ENCODE results near the gene NRDC. TPM values are rescaled to one million over a fixed set of nuclear protein-coding genes. Genes with fewer than 3 reads are reported as not detected.

Gene NRDC
- total RNA-seq, 1 experiment from 2014 or later, result 182 TPM

DNA sequence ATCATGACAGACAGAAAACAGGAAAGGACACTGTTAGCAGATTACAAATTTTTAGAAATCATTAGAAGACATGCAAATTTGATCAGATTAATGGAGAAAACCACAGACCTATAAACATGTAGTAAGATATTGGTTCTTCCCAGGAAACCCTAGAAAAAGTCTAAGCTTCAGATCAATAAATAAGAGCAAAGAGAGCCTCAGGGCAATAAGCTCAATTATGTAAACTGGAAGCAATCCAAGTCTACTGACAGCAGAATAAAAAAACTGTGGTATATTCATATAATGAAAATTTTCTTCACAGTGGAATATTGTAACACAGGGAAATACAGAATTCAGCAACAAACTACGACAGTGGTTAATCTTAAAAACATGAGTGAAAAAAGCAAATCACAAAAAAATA lies 36.3 kb downstream of the NRDC start (continued):
- TF ChIP-seq, protein P1, sequence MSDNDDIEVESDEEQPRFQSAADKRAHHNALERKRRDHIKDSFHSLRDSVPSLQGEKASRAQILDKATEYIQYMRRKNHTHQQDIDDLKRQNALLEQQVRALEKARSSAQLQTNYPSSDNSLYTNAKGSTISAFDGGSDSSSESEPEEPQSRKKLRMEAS (IDR thresholded peaks at IDR 0.05), result no peak

DNA sequence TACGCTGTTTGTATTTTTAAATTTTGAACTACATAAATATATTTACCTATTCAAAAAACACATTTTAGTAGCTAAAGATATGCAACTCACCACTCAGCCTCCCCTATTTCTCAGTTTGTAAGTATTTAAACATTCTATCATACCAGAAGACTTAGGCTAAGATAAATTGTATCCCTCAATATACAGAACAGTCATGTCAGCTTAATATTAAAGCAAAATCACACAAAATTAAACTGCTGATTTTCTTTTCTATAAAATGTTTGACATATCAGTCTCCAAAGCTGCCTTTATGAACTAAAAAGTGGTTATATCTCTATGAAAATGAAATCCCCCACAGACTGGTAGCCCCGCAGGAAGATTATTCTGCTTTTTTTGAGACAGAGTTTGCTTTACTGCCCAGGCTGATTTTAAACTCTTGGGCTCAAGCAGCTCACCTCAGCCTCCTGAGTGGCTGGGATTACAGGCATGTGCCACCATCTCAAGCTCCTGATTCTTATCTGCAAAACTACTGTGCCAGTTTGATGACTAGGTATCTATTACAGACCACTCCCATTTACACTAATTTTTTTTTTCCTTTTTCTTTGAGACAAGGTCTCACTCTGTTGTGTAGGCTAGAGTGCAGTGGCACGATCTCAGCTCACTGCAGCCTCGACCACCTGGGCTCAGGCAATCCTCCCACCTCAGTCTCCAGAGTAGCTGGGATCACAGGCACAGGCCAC lies 37.6 kb downstream of the NRDC start:
- POLR2A ChIA-PET, result no interaction called here
- Histone ChIP-seq H3K4me1 (ENCODE audit: control insufficient read depth in 1 of 2, insufficient read depth in 2 of 2, low read length in 2 of 2) (peaks cover 0 to 4% of the 10 kb centered on the region in 2 experiments; a peak in 1 of 4 replicates), H3K27me3 (ENCODE audit: insufficient read depth, low read length) (no peaks in the 10 kb centered on the region), H4K20me1 (ENCODE audit: insufficient read depth) (no peaks in the 10 kb centered on the region), H3K27ac (ENCODE audit: low read depth, low read length) (no peak overlapping the region), H3K9ac (ENCODE audit: low read length) (no peak overlapping the region), H3K36me3 (ENCODE audit: control insufficient read depth in 1 of 2, insufficient read depth in 2 of 2, low read length in 2 of 2) (peaks cover 0 to 5% of the 10 kb centered on the region in 2 experiments; a peak in 2 of 4 replicates), H3K9me3 (ENCODE audit: control insufficient read depth in 1 of 2, insufficient read depth in 1 of 2, low read depth in 1 of 2, low read length in 2 of 2) (no peaks in the 10 kb centered on the region), H3K4me3 (replicated peaks in 1 of 2; ENCODE audit: low read depth in 1 of 2, low read length in 2 of 2) (no peak overlapping the region), H2AFZ (ENCODE audit: low read depth, low read length, poor library complexity, severe bottlenecking) (no peak overlapping the region), H3K4me2 (ENCODE audit: low read length) (no peak overlapping the region), H3K9me2 (ENCODE audit: insufficient read depth) (no peaks in the 10 kb centered on the region), H3K79me2 (ENCODE audit: insufficient read depth, low read length) (peaks cover 53% of the 10 kb centered on the region)
- CTCF ChIA-PET, result no interaction called here
- TF ChIP-seq RAD21 (IDR thresholded peaks at IDR 0.05; ENCODE audit: low read depth), result no peak
- TF ChIP-seq CBX3 (IDR thresholded peaks at IDR 0.05; ENCODE audit: low read depth), result no peak
- no peak for TF ChIP-seq POLR2AphosphoS5 (IDR thresholded peaks at IDR 0.05; ENCODE audit: low read depth, low read length)
- TF ChIP-seq, protein P2, sequence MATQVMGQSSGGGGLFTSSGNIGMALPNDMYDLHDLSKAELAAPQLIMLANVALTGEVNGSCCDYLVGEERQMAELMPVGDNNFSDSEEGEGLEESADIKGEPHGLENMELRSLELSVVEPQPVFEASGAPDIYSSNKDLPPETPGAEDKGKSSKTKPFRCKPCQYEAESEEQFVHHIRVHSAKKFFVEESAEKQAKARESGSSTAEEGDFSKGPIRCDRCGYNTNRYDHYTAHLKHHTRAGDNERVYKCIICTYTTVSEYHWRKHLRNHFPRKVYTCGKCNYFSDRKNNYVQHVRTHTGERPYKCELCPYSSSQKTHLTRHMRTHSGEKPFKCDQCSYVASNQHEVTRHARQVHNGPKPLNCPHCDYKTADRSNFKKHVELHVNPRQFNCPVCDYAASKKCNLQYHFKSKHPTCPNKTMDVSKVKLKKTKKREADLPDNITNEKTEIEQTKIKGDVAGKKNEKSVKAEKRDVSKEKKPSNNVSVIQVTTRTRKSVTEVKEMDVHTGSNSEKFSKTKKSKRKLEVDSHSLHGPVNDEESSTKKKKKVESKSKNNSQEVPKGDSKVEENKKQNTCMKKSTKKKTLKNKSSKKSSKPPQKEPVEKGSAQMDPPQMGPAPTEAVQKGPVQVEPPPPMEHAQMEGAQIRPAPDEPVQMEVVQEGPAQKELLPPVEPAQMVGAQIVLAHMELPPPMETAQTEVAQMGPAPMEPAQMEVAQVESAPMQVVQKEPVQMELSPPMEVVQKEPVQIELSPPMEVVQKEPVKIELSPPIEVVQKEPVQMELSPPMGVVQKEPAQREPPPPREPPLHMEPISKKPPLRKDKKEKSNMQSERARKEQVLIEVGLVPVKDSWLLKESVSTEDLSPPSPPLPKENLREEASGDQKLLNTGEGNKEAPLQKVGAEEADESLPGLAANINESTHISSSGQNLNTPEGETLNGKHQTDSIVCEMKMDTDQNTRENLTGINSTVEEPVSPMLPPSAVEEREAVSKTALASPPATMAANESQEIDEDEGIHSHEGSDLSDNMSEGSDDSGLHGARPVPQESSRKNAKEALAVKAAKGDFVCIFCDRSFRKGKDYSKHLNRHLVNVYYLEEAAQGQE (IDR thresholded peaks at IDR 0.05; ENCODE audit: low read depth), result no peak
- TF ChIP-seq TCF7L2 (IDR thresholded peaks at IDR 0.05; ENCODE audit: borderline replicate concordance, extremely low read depth, insufficient read depth, insufficient read length), result no peak
- TF ChIP-seq, protein P3, sequence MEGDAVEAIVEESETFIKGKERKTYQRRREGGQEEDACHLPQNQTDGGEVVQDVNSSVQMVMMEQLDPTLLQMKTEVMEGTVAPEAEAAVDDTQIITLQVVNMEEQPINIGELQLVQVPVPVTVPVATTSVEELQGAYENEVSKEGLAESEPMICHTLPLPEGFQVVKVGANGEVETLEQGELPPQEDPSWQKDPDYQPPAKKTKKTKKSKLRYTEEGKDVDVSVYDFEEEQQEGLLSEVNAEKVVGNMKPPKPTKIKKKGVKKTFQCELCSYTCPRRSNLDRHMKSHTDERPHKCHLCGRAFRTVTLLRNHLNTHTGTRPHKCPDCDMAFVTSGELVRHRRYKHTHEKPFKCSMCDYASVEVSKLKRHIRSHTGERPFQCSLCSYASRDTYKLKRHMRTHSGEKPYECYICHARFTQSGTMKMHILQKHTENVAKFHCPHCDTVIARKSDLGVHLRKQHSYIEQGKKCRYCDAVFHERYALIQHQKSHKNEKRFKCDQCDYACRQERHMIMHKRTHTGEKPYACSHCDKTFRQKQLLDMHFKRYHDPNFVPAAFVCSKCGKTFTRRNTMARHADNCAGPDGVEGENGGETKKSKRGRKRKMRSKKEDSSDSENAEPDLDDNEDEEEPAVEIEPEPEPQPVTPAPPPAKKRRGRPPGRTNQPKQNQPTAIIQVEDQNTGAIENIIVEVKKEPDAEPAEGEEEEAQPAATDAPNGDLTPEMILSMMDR (IDR thresholded peaks at IDR 0.05 in 2 of 3, conservative IDR thresholded peaks at IDR 0.05 in 1 of 3; ENCODE audit: borderline replicate concordance in 1 of 3, insufficient read depth in 1 of 3, low read depth in 2 of 3, low read length in 2 of 3), result no peak
- no peak for TF ChIP-seq EZH2 (IDR thresholded peaks at IDR 0.05)
- TF ChIP-seq EZH2phosphoT487 (IDR thresholded peaks at IDR 0.05; ENCODE audit: borderline replicate concordance), result no peak
- TF ChIP-seq YY1 (IDR thresholded peaks at IDR 0.05; ENCODE audit: extremely low read depth, insufficient replicate concordance, low read depth, low read length), result no peak
- TF ChIP-seq EGR1 (IDR thresholded peaks at IDR 0.05; ENCODE audit: low read depth), result no peak
- TF ChIP-seq ELF1 (IDR thresholded peaks at IDR 0.05; ENCODE audit: borderline replicate concordance, low read depth), result no peak
- TF ChIP-seq, protein P4, sequence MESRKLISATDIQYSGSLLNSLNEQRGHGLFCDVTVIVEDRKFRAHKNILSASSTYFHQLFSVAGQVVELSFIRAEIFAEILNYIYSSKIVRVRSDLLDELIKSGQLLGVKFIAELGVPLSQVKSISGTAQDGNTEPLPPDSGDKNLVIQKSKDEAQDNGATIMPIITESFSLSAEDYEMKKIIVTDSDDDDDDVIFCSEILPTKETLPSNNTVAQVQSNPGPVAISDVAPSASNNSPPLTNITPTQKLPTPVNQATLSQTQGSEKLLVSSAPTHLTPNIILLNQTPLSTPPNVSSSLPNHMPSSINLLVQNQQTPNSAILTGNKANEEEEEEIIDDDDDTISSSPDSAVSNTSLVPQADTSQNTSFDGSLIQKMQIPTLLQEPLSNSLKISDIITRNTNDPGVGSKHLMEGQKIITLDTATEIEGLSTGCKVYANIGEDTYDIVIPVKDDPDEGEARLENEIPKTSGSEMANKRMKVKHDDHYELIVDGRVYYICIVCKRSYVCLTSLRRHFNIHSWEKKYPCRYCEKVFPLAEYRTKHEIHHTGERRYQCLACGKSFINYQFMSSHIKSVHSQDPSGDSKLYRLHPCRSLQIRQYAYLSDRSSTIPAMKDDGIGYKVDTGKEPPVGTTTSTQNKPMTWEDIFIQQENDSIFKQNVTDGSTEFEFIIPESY (IDR thresholded peaks at IDR 0.05; ENCODE audit: extremely low read depth, insufficient replicate concordance, low read length), result no peak
- DNase-seq (ENCODE audit: low read depth, low spot score) (no peak), ATAC-seq (no peak)
- intact Hi-C loops (cut with micrococcal nuclease), result no loop called here
- BruUV-seq (replicated peaks), result no TSS peak
- RAD21 ChIA-PET (ENCODE audit: low non-redundant PET in 1 of 2, low total read pairs in 2 of 2, uncharacterized antibody in 2 of 2, unreplicated experiment in 2 of 2), result no interaction called here
